Measurements from ENCODE around the gene ESR1.
"Not testable (repeated sequence)": the region's sequence is repeated elsewhere in the genome, so short reads cannot be mapped to it uniquely, and the experiment has no call there.

The ESR1 gene

GRCh38 chr6:152062476-152062875 is 255.0 kb downstream of the ESR1 start:
- no peak for DNase-seq

GRCh38 chr6:152063170-152063921 is 255.9 kb downstream of the ESR1 start:
- no peak for DNase-seq

- no peak for DNase-seq
Measured at GRCh38 chr6:152068622-152069261, 261.3 kb downstream of the ESR1 start.

- no peak for DNase-seq
Measured at GRCh38 chr6:152070556-152070955, 263.1 kb downstream of the ESR1 start.

DNA sequence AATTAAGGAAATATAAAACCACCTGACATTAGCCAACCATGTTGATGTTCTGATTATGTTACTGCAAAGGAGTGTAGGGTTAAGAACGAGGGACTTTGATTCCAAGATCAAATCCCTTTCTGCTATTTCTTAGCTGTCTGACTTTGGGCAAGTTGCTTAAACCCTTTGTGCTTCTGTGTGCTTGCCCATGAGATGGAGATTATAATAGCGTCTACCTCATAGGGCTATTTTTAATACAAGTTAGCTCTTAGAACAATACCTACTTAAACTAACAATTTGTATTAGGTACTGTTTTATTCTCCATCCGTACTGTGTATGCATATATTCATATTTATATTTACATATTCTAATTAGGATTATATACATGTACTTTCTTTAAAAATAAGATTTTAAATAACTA is 263.8 kb downstream of the ESR1 start:
- no peak for DNase-seq

- DNase-seq: no peak
Measured at GRCh38 chr6:152071843-152072242, 264.4 kb downstream of the ESR1 start.

GRCh38 chr6:152076242-152076641 is 268.8 kb downstream of the ESR1 start:
- not testable (repeated sequence) for DNase-seq

DNA sequence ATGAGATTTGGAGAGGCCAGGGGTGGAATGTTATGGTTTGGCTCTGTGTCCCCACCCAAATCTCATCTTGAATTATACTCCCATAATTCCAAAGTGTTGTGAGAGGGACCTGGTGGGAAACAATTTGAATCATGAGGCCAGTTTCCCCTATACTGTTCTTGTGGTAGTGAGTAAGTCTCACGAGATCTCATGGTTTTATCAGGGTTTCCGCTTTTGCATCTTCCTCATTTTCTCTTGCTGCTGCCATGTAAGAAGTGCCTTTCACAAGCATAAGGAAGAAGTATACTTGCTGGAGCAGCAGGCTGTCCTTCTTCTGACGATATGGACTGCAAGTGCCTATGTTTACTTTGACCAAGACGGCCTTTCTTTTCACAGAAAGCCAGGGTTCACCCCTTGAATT is 270.5 kb downstream of the ESR1 start:
- DNase-seq: no peak

DNA sequence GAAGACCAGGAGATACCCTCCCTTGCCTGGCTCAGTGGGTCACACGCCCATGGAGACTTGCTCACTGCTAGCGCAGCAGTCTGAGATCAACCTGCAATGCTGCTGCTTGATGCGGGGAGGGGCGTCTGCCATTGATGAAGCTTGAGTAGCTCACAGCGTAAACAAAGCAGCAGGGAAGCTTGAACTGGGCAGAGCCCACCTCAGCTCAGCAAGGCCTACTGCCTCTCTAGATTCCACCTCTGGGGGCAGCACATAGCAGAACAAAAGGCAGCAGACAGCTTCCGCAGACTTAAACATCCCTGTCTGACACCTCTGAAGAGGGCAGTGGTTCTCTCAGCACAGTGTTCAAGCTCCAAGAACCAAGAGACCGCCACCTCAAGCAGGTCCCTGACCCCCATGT is 271.3 kb downstream of the ESR1 start:
- DNase-seq: no peak

DNA sequence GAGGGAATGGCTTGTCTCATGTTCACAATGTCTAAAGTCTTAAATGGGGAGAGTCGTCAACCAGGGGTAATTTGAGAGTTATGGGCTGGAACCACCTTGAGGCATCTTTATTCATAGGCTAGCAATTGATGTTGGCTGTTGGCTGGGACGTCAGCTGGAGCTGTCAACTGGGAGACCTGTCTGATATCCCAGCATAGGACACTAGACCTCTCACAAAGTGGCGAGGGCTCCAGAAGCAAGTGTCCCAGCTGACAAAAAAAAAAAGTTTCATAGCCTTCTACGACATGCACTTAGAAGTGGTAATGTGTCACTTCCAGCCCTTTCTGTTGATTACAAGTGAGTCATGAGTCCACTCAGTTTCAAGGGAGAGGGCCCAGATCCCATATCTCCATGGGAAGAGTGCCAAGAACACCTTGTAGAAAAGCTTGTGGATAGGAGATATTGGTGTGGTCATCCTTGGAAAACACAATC is 278.0 kb downstream of the ESR1 start:
- no peak for DNase-seq

DNA sequence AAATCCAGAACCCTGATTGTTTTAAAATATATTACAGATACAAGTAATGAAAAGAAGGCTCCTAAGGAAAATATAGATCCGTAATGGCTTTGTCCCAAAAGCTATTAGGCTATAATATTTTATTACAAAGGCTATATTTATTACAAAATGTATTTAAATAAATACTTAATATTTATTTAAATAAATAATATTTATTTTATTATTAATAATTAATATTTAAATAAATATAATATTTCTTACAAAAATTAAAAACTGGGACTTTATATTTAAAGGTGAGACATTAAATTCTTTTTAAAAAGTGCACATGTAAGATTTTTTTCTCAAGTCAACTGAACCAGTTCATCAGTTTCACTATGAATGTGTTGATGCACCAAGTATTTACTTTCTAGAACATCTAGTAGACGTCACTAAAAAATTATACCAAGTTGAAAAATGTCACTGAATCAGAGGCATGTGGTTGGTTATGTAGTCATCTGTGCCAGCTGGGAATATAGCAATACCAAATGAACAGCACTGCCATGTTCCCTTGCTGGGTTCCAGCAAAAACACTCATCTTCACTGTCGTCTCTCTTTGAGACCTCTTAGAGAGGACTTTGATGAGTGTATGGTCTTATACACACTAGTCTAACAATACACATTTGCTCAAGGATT is 278.9 kb downstream of the ESR1 start:
- DNase-seq: no peak

- no peak for DNase-seq
Measured at GRCh38 chr6:152087096-152087495, 279.6 kb downstream of the ESR1 start.

DNA sequence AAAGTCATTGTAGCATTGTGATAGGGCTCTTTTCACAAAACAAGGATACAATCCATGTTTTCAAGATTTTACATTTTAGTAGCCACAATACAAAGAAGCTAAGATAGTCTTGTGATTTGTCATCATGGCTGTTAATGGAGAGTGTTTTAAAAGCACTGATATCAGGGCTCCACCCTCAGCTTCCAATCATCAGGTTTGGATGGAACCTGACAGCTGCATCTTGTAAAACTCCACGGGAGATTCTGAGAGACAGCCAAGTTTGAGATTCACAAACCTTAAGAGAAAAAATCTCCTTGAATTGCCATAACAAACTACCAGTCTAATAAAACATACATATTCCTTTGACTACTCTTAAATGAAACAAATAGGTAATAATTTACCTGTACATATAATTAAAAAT is 280.2 kb downstream of the ESR1 start:
- no peak for DNase-seq

DNA sequence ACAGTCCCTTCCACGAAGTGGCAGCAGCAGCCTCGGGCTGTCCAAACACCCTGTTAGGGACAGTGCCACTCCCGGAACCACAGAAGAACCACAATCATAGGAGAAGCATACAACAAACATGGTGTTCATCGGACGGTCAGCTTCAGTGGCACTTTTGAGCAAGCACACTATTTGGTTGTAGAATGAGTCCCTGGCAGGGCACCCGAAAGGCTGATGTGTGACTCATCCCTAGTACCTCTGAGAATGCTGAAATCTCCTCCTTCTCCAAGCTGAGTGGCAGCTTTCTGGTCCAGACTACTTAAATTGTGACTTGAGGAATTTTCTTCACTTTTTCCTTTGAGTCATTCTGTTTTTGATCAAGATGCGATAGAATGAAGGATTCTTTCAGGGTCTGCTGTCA is 282.5 kb downstream of the ESR1 start:
- DNase-seq: no peak

DNA sequence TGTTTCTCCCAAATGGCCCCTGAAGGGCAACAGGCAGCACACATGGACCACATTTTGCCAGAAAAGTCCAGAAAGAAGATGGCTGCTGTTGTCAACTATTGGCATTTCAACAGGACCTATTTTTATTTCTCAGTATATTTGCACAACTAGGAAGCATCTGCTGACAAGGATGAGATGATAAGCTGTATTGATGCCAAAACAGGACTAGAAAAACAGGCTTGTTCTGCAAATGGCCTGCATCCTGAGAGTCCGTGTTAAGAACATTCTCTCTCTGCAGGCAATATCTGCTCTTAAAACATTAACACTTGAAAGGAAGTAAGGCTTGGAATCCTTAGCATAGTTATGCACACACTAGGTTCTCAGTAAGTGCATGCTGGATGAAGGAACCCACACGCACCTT is 283.7 kb downstream of the ESR1 start:
- DNase-seq: no peak

DNA sequence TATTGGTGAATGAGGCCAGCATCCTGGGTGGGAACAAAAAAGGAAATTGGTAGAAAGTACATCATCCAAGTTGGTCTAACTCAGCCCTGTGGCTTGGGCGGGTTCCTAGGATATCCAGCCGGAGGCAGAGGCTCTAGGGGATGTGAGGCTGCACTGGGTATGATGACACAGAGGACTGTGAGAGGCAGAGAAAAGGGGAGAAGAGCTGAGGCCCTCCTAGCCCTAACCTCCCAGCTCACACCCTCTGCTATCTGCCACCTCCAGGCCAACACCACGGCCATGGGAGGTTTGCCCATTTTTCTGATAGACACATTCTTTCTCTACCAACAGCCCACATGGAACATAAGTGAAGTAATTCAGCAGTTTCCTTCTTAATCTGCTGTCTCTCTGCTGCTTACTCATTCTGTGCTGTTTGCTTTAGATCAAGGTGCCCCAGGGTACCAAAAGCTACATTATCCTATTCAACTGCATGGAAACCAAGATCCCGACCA is 284.4 kb downstream of the ESR1 start:
- DNase-seq: no peak

- DNase-seq: no peak
Measured at GRCh38 chr6:152093711-152094110, 286.2 kb downstream of the ESR1 start.

- DNase-seq: no peak
Measured at GRCh38 chr6:152094276-152094675, 286.8 kb downstream of the ESR1 start.

DNA sequence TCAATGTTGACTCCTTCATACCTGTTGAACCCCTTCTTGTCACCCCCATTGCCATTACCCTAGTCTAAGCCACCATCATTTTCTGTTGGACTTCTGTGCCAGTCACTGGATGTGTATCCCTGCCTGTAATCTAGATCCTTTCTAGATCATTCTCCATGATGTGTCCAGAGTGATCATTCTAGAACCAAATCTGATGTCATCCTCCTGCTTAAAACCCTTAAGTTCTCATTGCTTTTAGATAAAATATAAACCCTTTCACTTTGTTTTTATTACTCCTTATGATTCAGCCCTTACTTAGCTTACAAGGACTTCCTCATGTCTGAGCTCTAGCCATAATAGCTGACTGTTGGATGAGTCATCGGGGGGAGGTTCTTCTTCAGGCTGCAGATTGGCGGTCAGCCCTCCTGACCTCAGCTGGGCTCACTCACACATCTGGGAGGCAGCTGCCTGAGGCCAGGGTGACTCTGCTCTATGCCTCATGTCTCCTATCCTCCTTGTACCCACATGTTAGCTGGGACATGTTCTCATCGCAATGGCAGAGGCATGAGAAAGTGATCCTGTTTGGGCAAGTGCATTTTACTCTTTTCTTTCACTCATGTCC is 287.6 kb downstream of the ESR1 start:
- DNase-seq: peak; percentile 96

DNA sequence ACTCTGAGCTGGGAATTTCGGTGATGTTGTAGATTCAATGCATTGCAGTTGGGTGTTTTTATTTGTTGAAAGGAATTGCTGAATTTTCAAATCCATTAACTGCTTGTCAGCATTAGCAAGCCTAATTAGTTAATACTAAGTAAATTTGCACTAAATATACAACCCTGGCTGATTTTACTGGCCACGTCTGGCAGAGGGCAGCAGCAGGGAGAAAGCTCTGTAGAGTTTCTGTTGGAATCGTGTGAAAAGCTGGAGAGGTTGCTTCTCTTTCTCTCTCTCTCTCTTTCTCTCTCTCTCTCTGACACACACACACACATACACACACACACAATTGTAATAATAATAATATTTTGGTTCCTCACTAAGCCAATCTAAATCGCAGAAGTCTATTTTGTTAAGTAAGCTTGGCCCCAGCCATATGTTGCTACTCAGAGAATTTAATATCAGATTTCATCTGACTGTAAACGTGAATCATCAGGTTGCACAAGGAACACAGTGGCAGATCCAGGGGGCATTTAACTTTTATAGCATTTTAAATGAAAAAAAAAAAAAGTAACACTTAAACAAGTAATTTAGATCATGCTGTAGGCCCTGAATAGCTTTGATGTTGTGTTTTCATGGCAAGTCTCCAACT is 289.5 kb downstream of the ESR1 start:
- no peak for DNase-seq

- no peak for DNase-seq
Measured at GRCh38 chr6:152098683-152099082, 291.2 kb downstream of the ESR1 start.

GRCh38 chr6:152099446-152100182 is 292.1 kb downstream of the ESR1 start:
- no peak for DNase-seq

Measured in suppressor macrophage treated with lipopolysaccharide for 4 hours (primary cell).